ENCODE results near the gene TIMM8B. TPM values are rescaled to one million over a fixed set of nuclear protein-coding genes. Genes with fewer than 3 reads are reported as not detected.

TIMM8B gene, protein sequence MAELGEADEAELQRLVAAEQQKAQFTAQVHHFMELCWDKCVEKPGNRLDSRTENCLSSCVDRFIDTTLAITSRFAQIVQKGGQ
- 55.9 TPM for polyA plus RNA-seq

DNA sequence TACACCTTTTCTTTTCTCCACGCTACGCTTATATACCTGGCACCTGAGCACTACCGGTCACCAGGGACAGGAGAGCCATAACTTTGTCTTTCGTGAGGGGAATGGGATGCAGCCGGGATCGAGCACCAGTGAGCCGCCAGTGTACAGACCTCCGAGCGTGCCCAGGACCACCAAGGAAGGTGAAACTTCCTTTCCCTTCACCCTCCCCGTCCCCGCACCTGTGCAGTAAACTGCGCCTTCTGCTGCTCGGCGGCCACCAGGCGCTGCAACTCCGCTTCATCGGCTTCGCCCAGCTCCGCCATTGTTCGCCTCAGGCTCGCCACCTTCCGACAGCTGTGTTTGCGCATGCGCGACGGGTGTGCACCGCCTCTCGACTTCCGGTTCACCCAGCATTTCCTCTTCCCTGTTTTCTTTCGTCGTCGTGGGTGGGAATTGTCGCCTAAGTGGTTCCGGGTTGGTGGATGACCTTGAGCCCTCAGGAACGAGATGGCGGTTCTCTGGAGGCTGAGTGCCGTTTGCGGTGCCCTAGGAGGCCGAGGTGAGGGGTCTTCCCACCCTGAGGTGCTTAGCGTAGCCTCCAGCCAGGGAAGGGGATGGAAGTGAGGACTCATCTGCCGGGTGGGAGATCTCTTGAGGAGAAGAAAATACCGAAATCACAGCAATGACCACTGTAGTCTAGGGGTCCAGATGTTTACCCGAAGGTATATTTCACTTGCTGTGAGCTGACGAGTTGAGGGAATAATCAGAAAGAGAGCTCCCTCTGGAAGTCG is at the start of gene TIMM8B, which contains the start of gene SDHD:
Gene TIMM8B, minus strand, starts transcription at position 335 of the 770 bp plus-strand sequence. Its CDS starts 33 bp downstream, at position 302.
Gene SDHD, plus strand, starts transcription at position 452 of the 770 bp plus-strand sequence. Its CDS starts 35 bp downstream, at position 487.
- H3K9me3 Mint-ChIP-seq = peaks cover 0 to 1% (median 0%) of the 10 kb centered on the region in 3 donors
- H3K27ac Mint-ChIP-seq = peak within 1 kb of the TSS; percentile 75 to 99 (median 99)
- H3K27me3 Mint-ChIP-seq = no peaks in the 10 kb centered on the region
- peak within 1 kb of the TSS; percentile 88 to 100 (median 100) for H3K4me3 Mint-ChIP-seq
- peaks cover 18% of the 10 kb centered on the region for H3K36me3 Mint-ChIP-seq
- H3K4me1 Mint-ChIP-seq = peaks cover 19 to 42% (median 39%) of the 10 kb centered on the region in 3 donors

DNA sequence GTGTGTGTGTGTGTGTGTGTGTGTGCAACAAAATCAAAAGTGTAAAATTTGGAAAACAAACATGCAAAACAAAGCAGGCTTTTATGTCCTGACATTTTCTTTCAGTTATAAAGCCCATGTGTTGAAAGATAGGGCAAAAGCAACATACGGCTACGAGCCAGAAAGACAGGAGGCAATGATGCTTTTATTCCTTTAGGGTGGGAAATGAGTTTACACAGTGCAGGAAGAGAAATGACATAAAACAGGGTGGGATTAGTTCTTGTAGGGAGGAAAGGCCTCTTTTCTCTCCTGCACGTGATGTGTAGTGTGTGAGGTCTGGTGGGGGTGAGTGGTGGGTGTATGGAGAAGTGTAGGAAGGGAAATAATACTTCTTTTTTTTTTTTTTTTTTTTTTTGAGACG is 47.9 kb upstream of the TIMM8B start:
- H3K27ac Mint-ChIP-seq = no peak overlapping the region
- no peak overlapping the region for H3K4me3 Mint-ChIP-seq
- H3K27me3 Mint-ChIP-seq = no peaks in the 10 kb centered on the region
- no peaks in the 10 kb centered on the region for H3K4me1 Mint-ChIP-seq
- no peaks in the 10 kb centered on the region for H3K36me3 Mint-ChIP-seq
- H3K9me3 Mint-ChIP-seq = no peaks in the 10 kb centered on the region

DNA sequence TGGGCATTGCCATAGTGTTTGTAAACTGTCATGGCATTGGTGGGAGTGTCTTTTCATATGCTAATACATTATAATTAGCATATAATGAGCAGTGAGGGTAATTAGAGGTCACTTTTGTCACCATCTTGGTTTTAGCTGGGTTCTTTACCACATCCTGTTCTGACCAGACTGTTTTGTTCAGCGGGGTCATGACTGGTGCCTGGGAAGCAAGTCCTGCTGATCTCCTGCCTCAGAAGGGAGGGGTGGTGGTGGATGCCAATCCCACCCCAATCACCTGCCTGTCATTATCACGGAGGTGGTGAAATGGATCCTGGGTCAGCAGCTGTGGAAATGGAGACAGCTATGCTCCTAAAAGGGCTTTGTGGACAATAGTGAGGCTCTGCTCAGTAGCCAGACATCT is 46.2 kb upstream of the TIMM8B start:
- Mint-ChIP-seq H3K27me3 (no peaks in the 10 kb centered on the region), H3K36me3 (no peaks in the 10 kb centered on the region), H3K4me3 (no peak overlapping the region), H3K27ac (no peak overlapping the region), H3K4me1 (no peaks in the 10 kb centered on the region), H3K9me3 (no peaks in the 10 kb centered on the region)

DNA sequence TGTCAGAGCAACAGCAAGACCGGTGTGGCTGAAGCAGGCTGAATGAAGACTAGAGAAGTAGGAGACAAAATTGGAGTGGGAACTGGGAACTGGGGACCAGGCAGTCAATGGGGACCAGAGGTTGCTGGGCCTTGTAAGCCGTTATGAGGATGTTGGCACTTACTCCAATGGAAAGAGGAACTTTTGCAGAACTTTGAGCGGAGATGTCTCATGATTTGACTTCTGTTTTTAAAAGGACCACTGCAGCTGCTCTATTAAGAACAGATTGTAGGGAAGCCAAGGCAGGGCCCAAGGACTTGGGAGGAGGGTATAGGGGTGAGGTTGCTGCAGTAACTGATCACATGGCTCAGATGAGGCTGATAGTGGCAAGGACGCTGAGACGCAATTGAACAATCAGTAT is 43.1 kb upstream of the TIMM8B start:
- Mint-ChIP-seq H3K36me3 (peaks cover 7% of the 10 kb centered on the region), H3K9me3 (no peaks in the 10 kb centered on the region), H3K4me3 (no peak overlapping the region), H3K27ac (peak overlapping the region in 1 of 3 donors; percentile 34), H3K27me3 (no peaks in the 10 kb centered on the region), H3K4me1 (no peaks in the 10 kb centered on the region)

DNA sequence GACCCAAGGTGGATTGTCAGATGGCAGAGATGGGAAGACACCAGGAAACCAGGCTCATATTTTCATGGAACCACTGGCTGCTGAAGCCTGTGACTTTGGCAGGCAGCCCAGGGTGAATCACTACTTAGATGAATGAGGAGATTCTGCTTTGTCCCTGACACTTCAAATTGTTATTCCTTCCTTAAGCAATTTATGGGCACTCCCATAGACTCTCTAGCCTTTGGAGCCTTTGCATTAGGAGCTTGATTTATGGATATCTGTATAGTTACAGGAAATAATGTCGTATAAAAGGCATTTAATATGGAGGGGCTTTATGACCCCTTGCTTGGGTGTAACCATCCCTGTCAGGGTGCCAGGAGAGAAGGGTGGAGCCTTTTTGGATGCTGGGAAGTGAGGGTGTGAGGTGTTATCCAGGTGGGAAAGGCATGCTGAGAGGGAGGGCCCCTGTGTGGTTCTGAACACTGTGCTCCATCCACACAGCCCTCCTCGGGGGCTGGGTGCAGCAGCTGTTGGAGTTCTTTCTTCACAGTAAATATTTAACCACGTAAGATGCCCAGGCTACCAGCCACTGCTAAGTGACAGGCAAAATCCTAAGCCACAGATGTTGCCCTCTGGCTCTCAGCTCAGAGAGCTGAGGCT is 42.0 kb upstream of the TIMM8B start:
- Mint-ChIP-seq H3K27me3 (no peaks in the 10 kb centered on the region), H3K27ac (no peak overlapping the region)

DNA sequence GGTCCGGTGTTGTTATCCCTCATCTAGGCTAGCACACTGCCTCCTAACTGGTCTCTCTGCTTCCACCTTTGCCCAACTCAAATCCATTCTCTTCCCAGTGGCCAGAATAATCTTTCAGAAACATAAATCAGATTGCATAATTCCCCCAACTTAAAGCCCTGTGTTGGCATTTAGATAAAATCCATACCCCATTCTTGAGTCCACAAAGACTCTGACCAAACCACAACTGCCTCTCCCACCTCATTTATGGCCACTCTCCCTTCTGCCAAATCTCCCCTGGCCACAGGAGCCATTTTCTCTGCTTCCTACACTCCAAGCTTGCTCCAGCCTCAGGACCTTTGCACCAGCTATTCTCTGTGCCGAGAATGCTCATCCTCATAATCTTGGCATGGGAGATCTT is 40.5 kb upstream of the TIMM8B start:
- Mint-ChIP-seq H3K27me3 (no peaks in the 10 kb centered on the region), H3K9me3 (no peaks in the 10 kb centered on the region), H3K27ac (no peak overlapping the region), H3K4me3 (no peak overlapping the region), H3K4me1 (no peaks in the 10 kb centered on the region), H3K36me3 (peaks cover 7% of the 10 kb centered on the region)

More for the DNA sequence above, 42.0 kb upstream of the TIMM8B start:
- Mint-ChIP-seq H3K4me1 (no peaks in the 10 kb centered on the region), H3K4me3 (no peak overlapping the region), H3K9me3 (no peaks in the 10 kb centered on the region), H3K36me3 (peaks cover 7% of the 10 kb centered on the region)

DNA sequence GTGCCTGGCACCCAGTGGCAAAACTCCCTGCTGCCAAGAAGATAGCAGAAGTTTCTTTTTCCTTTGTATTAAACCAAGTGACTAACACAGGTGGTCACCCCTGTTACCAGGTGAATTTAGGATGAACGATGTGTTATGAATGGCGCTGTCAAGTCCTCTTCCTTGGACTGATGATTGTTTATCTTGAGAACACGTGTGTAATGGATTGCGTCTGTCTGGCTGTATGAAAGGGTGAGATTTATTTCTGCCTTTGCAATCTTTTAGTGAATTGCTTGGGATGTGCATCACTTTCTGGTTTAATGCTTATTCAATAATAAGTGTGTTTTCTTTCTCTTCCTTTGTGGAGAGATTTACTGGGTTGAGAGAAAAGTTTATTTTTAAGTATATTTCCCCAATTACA is 36.6 kb upstream of the TIMM8B start:
- H3K27me3 Mint-ChIP-seq = no peaks in the 10 kb centered on the region
- peaks cover 4 to 6% (median 5%) of the 10 kb centered on the region in 3 donors for H3K4me1 Mint-ChIP-seq
- no peak overlapping the region for H3K4me3 Mint-ChIP-seq

DNA sequence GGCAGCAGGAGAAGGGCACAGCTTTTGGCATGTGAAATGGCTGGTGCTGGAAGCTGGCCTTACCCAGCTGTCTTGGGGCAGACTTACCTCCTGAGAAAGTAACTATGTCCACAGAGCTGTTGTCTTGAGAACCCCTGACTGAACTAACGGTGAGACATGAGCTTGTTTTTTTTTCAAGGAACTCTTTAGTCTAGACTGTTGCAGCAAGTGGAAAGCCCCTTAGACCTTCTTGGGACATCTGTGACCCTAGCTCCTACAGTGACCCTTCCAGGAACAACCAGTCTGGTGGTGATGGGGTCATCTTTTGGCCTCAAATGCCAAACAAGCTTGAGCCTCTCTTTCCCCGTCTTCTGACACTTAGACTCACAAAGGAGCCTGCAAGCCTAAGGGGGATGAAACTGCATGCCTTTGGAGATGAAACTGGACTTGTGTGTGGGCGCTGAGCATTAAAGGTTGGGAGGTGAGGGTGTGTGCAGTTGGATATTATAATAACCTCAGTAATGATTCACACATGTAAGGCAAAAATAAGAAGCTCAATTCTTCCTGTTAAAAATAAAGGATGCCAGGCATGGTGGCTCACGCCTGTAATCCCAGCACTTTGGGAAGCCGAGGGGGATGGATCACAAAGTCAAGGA is 35.5 kb upstream of the TIMM8B start:
- no peaks in the 10 kb centered on the region for H3K27me3 Mint-ChIP-seq
- H3K9me3 Mint-ChIP-seq = no peaks in the 10 kb centered on the region
- peaks cover 5% of the 10 kb centered on the region for H3K36me3 Mint-ChIP-seq
- no peak overlapping the region for H3K27ac Mint-ChIP-seq
- H3K4me1 Mint-ChIP-seq = peaks cover 4 to 6% (median 5%) of the 10 kb centered on the region in 3 donors
- no peak overlapping the region for H3K4me3 Mint-ChIP-seq

More for the DNA sequence above, 36.6 kb upstream of the TIMM8B start:
- H3K36me3 Mint-ChIP-seq = peaks cover 7% of the 10 kb centered on the region
- H3K9me3 Mint-ChIP-seq = no peaks in the 10 kb centered on the region
- H3K27ac Mint-ChIP-seq = no peak overlapping the region

DNA sequence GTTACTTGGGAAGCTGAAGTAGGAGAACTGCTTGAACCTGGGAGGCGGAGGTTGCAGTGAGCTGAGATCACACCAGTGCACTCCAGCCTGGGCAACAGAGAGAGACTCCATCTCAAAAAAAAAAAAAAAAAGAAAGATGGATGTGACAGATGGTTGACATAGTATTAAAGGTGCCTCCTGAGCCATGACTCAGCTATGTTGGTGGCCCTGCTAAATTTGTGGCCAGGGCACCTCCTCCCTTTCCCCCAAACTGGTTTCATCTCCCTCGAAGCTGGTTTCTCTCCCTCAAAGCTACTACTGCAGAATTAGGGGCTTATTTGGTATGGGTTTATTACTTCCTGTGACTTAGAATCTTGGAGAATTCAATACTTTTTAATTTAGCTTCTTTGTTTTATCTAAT is 31.6 kb upstream of the TIMM8B start:
- no peak overlapping the region for H3K4me3 Mint-ChIP-seq
- H3K36me3 Mint-ChIP-seq = no peaks in the 10 kb centered on the region
- H3K27ac Mint-ChIP-seq = no peak overlapping the region
- H3K27me3 Mint-ChIP-seq = no peaks in the 10 kb centered on the region
- H3K9me3 Mint-ChIP-seq = no peaks in the 10 kb centered on the region
- peaks cover 4 to 8% (median 6%) of the 10 kb centered on the region in 3 donors for H3K4me1 Mint-ChIP-seq

DNA sequence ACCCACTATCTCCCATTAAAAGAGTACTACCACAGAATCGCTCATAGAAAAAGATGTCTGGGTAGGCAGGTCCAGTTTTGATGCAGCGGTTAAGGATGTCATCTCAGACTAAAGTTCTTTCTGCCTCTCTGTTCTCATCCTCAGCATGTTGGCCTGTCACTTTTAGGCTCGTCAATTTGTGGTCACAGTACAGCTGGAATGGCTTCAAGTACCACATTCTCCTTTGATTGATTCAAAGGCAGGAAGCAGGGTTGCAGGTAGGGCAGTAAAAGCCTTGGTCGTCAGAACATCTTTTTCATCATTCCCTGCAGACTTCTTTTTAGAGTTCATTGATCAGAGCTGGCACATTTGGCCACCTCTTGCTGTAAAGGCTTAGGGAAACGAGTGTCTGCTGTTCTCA is 28.8 kb upstream of the TIMM8B start:
- peaks cover 1% of the 10 kb centered on the region for H3K36me3 Mint-ChIP-seq
- H3K4me3 Mint-ChIP-seq = no peak overlapping the region
- no peaks in the 10 kb centered on the region for H3K27me3 Mint-ChIP-seq
- peaks cover 0 to 3% (median 0%) of the 10 kb centered on the region in 3 donors for H3K9me3 Mint-ChIP-seq
- peaks cover 1 to 6% (median 4%) of the 10 kb centered on the region in 3 donors for H3K4me1 Mint-ChIP-seq
- H3K27ac Mint-ChIP-seq = peak overlapping the region in 1 of 3 donors; percentile 10

DNA sequence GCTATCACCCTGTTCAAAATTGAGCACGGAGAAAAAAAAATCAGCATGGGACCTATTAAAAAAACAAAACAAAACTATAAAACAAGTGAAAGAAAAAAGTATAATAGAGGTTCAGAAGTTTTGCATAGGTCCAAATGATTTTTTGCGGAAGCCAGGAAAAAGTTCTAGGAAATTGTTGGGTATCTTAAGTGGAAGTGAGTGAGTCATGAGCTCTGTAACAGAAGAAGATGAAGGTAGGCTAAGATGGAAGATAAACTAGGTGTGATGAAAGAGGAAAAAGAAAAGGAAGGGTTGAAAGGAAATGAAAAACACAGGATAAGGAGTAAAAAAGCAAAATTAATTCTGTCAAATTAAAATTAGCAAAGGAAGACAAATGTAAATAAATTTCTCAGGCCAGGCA is 27.9 kb upstream of the TIMM8B start:
- Mint-ChIP-seq H3K27ac (peak overlapping the region in 1 of 3 donors; percentile 8), H3K4me1 (peaks cover 0 to 4% (median 0%) of the 10 kb centered on the region in 3 donors), H3K36me3 (peaks cover 1% of the 10 kb centered on the region), H3K27me3 (no peaks in the 10 kb centered on the region), H3K4me3 (no peak overlapping the region), H3K9me3 (peaks cover 0 to 4% (median 0%) of the 10 kb centered on the region in 3 donors)

DNA sequence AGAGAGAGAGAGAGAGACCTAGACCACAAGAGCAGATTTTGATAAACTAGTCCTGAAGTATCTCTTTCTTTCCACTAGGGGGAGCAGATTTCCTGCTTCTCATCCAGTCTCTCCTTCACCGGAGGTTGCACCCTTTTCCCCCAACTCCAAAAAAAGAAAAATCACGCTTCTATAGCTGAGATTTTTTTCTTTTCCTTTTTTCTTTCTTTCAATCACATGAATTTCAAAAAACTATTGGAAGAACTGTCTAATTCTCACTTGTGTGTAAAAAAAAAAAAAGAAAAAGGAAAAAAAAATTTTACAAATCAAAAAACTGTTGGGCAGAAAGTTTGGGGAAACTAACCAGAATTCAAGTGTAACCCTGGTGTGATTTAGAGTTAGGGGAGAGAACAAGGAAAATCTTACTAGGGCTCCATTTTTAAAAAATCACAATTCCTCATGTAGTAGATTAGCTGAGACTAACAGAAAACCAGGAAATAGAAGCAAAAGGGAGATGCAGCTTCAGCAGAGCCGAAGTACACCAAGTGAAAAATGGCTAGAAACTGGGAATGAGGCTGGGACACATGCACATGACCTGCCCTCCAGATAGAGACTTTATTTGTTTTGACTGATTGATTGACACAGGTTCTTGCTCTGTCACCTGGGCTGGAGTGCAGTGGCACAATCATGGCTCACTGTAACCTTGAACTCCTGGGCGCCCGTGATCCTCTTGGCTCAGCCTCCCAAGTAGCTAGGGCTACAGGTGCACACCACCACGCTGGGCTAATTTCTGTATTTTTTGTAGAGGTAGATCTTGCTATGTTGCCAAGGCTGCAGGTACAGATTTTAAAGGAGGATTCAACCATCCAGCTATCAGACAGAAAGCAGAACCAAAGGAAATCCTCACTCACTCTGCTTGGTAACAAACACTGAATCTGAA is 27.2 kb upstream of the TIMM8B start:
- Mint-ChIP-seq H3K36me3 (peaks cover 1% of the 10 kb centered on the region), H3K27ac (peak overlapping the region in 1 of 3 donors; percentile 8), H3K9me3 (peaks cover 0 to 4% (median 0%) of the 10 kb centered on the region in 3 donors), H3K4me1 (peaks cover 0 to 4% (median 0%) of the 10 kb centered on the region in 3 donors), H3K4me3 (no peak overlapping the region), H3K27me3 (no peaks in the 10 kb centered on the region)

DNA sequence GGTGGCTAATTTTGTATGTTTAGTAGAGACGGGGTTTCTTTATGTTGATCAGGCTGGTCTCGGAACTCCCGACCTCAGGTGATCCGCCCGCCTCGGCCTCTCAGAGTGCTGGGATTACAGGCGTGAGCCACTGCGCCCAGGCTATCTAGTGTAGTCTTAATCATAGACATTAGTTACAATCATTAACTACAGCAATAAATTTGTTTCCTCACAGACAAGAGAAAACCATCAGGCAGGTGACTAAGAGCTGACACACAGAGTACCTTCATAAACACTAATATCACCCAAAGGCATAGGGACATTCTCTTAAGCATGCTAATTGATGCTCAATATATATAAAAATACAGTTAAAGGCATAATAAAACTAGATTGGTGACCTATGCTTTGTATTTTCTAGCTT is 19.5 kb upstream of the TIMM8B start:
- Mint-ChIP-seq H3K9me3 (peaks cover 0 to 4% (median 0%) of the 10 kb centered on the region in 3 donors), H3K27me3 (no peaks in the 10 kb centered on the region), H3K4me1 (no peaks in the 10 kb centered on the region), H3K36me3 (peaks cover 2% of the 10 kb centered on the region), H3K4me3 (no peak overlapping the region), H3K27ac (no peak overlapping the region)

DNA sequence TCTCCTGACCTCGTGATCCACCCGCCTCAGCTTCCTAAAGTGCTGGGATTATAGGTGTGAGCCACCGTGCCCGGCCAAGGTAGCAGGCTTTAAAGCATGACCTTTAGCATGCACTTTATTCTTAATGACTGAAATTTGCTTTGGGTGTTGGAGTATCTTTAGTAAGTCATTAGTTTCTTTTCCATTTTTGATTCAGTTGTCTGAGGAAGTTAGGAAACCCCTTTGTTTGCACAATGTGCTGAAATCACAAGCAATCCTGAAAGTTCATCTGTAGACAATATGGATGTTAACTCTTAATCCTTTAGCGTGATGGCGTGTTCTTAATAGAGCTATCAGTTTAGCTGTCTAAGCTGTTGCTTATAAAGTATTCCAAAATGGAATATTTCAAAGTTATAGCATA is 16.9 kb upstream of the TIMM8B start:
- no peaks in the 10 kb centered on the region for H3K4me1 Mint-ChIP-seq
- no peaks in the 10 kb centered on the region for H3K27me3 Mint-ChIP-seq
- H3K36me3 Mint-ChIP-seq = peaks cover 2% of the 10 kb centered on the region
- H3K27ac Mint-ChIP-seq = no peak overlapping the region
- no peaks in the 10 kb centered on the region for H3K9me3 Mint-ChIP-seq
- no peak overlapping the region for H3K4me3 Mint-ChIP-seq
